NCI-H1048 (cell line): ENCODE measurements around the gene HADHB.
"Not testable (repeated sequence)": the region's sequence is repeated elsewhere in the genome, so short reads cannot be mapped to it uniquely, and the experiment has no call there.

ENCODE experiments used
- DNase-seq: peaks from one replicate; lab custom pipeline; 2025; lab: John Stamatoyannopoulos, UW

Gene HADHB

GRCh38 chr2:26245231-26245732 is 543 bp downstream of the HADHB start:
- no peak for DNase-seq

DNA sequence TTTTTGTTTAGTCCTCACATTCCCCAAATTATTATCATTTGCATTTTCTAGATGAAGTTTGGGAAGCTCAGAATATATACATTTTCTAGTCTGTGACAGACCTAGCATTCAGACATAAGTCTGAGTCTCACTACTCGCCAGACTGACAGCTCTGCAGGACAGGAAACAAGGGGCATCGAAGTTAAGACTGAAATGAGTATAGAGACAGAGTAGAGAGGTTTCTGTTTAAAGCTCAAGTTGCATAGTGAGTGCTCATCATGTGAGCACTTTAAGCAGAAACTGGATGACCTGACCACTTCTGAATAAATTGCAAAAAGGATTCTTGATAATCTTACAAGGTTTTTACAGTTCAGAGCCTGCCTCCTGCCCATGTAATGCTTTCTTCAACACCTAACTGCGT is 1.1 kb downstream of the HADHB start:
- no peak for DNase-seq

- no peak for DNase-seq
These were observed 2.1 kb downstream of the HADHB start for GRCh38 chr2:26246818-26247217.

DNA sequence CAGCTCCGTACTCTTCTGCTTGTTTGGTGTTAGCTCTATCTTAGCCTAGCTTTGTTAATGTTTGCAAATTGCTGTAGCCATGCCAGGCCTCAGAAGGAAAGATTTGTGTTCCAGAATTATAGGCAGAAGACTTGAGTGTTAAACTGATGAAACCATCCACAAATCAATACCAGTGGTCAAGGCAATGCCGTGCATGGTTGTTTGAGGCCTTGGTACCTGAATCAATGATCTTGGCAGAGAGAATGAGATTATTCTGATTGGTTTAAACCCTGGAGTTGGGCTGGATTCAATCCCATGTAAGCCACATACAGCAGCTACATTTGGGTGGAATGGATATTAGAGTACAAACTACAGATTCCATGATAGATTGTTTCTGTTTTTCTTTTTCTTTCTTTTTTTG is 4.9 kb downstream of the HADHB start:
- DNase-seq: no peak

DNA sequence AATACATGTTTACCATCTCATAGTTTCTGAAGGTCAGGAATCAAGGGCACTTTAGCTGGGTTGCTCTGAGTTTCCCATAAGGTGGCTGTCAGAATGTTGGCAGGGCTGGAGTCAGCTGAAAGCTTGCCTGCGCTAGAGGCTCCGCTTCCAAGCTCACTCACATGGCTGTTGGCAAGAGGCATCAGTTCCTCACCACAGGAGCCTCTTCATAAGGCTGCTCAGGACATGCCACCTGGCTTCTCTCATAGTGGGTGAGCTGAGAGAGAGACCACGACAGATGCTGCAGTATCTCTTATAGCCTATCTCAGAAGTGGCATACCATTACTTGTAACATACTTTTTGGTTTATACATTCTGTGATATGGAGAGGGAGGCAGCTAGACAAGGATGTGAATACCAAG is 7.2 kb downstream of the HADHB start:
- no peak for DNase-seq

- no peak for DNase-seq
These were observed 11.1 kb downstream of the HADHB start for GRCh38 chr2:26255759-26256384.

GRCh38 chr2:26258836-26259235 is 14.1 kb downstream of the HADHB start:
- not testable (repeated sequence) for DNase-seq

- DNase-seq: no peak
These were observed 23.5 kb downstream of the HADHB start for GRCh38 chr2:26268213-26268612.

- not testable (repeated sequence) for DNase-seq
These were observed 24.1 kb downstream of the HADHB start for GRCh38 chr2:26268670-26269385.

- no peak for DNase-seq
These were observed 24.9 kb downstream of the HADHB start for GRCh38 chr2:26269571-26270158.

DNA sequence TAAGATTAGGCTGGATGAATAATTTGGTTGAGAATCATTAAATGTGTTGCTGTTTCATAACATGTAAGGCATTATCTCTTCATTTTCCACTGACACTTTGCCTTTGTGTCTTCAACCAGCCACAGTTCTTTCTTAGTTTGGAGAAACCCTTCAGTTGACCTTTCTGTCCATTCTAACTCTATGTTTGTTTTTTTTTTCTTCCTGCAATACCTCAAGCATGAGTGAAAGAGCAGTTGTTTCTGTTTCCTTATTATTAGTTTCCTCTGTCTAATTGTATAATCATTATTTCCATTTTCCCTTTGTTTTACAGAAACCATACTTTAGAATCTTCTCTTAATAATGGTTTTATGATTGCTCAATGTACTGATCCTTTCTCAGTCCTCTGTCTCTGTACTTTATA is 25.6 kb downstream of the HADHB start:
- DNase-seq: no peak

DNA sequence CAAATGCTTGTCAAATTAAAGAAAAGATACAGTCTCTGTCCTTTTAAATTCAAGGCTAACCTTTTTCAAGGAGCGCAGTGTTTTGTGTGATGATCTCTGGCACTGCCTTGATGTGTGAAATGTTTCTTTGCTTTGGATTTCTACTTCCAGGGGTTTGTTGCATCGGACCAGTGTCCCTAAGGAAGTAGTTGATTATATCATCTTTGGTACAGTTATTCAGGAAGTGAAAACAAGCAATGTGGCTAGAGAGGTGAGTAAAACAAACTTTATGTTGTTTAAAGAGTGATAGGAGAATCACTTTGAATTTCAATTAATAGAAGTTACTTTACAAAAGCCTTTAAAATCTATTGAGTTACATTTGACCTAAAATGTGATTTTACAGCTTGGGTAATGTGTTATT is 28.8 kb downstream of the HADHB start:
- DNase-seq: no peak

DNA sequence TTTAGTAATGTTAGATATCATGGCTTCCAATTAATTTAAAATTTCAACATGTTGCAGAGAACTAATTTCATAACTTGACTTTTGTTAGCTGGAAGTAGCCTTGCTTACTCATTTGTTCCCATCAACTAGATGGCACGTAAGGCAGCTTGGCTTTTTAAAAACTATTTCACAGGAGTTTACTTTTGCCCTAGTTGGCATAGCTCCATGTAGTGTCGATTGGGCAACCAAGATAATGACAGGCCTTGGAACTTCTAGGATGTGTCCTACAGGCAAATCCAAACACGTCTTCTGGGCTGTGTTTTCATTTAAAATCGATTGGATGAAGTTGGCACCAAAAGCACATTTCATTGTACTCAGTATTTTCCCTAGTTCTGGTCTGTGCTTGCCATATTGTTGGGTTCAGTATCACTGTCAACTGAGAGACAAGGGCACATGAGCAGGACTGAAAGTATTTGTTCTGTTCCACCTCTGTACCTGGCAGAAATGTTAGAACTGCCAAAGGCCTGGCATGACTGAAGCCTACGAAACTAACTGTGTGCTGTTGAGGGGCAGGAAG is 29.4 kb downstream of the HADHB start:
- DNase-seq: no peak

DNA sequence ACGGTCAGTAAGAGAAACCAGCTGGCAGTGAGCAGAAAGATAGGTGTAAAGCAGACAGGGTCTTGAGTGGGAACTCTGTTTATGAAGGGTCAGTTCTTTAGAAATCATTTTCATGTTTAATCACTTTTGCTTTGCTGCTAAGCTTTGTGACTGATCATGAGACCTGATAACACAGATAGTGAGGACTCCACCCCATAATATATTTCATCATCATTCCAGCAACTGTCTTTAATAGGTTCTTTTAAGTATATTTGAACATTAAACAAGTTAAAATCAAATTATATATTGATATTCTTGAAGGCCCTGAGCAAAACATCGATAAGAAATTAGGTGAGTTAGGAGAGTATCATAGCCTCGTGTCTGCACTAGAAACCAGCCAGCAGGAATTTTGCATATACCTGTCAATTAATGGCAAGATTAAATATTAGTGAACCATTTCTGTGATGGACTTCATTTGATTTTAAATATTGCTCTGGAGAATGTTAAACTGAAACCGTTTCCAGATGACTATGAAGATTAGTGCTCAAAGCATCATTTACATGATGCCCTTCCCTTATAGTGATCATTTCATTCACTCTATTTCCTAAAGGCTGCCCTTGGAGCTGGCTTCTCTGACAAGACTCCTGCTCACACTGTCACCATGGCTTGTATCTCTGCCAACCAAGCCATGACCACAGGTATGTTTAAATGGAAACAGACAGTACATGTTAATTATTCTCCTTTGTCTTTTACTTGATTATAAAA is 31.9 kb downstream of the HADHB start:
- DNase-seq: no peak

- DNase-seq: no peak
These were observed 35.1 kb downstream of the HADHB start for GRCh38 chr2:26279886-26280285.

DNA sequence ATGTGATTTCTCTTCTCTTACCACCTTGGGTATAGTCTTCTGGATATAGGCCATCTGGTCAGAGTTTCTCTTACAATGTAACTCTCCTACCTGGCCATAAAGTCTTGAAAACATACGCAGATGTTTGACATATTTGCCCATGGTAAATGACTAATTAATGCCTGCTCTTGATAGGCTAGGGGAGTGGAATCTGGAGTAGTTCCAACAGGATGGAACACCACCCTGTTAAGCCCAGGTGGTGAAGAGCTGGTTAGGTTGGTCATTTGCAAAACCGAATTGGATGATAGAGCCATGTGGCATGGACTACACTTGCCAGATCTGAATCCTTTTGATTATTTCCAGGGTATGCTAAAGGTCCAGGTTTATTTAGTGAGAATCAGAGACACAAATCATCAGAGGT is 36.5 kb downstream of the HADHB start:
- no peak for DNase-seq

- no peak for DNase-seq
These were observed 38.9 kb downstream of the HADHB start for GRCh38 chr2:26283606-26284005.

- no peak for DNase-seq
These were observed 39.4 kb downstream of the HADHB start for GRCh38 chr2:26284132-26284531.

GRCh38 chr2:26285931-26286330 is 41.2 kb downstream of the HADHB start:
- DNase-seq: no peak

GRCh38 chr2:26290001-26290400 is 45.3 kb downstream of the HADHB start:
- DNase-seq: no peak

GRCh38 chr2:26292646-26293045 is 47.9 kb downstream of the HADHB start:
- no peak for DNase-seq

DNA sequence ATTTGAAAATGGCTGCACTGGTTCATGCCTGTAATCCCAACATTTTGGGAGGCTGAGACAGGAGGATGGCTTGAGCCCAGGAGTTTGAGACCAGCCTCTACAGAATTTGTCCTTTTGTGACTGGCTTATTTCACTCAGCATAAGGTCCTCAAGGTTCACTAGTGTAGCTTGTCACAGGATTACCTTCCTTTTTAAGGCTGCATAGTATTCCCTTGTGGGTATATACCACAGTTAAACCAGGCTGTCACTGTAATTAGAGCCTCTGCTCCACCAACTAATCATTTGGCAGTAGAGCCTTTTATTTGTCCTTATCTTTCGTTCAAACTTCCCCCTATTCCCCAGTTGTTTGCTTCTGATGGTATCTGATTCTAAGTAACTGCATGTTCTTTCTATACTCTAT is 50.8 kb downstream of the HADHB start:
- DNase-seq: no peak
